SK-N-SH treated with all-trans-retinoic acid at 6 μM for 48 hours (cell line): ENCODE measurements around the gene NPAS3.

Experiments used
- PATZ1 ChIP-seq: fragments of 250-450 bp; sonication (Bioruptor Pico); IDR thresholded peaks from 2 replicates; pipeline ENCODE4 v1.8.0; 2020; ENCODE audit warnings: mild to moderate bottlenecking, moderate library complexity, borderline replicate concordance
- ZFP3 ChIP-seq: fragments of 250-450 bp; sonication (Bioruptor Pico); IDR thresholded peaks from 2 replicates; pipeline ENCODE4 v1.5.0; 2020; ENCODE audit warnings: mild to moderate bottlenecking, moderate library complexity
- ZFP30 ChIP-seq: fragments of 450-650 bp; formaldehyde crosslinking; IDR thresholded peaks from 2 replicates; pipeline ENCODE4 v1.5.0; 2022; ENCODE audit warnings: mild to moderate bottlenecking, moderate library complexity

GRCh38 chr14:33386781-33387180, 448.1 kb downstream of the NPAS3 start:
- TF ChIP-seq PATZ1 (CRISPR knock-in tag) = no peak
- TF ChIP-seq ZFP30 (CRISPR knock-in tag) = no peak
- TF ChIP-seq ZFP3 = no peak
